ENCODE results near the gene CASR. TPM values are rescaled to one million over a fixed set of nuclear protein-coding genes. Genes with fewer than 3 reads are reported as not detected.

The CASR gene
- total and polyA plus RNA-seq, 2 donors from 2014 or later (not counting 2 experiments from before 2014, with no cell fraction given): not detected

Other genes with a start within 250 kb of the CASR start
- gene ILDR1, start 161.4 kb upstream of the CASR start, total RNA-seq: 0.07 TPM in 1 of 2 replicates, not detected in the other
- 0.02 TPM in 1 of 2 replicates, not detected in the other for gene ILDR1, start 161.4 kb upstream of the CASR start, polyA plus RNA-seq
- gene CD86, start 128.3 kb upstream of the CASR start, total RNA-seq: 0.49 and 0.92 TPM in 2 replicates
- 0.61 and 0.68 TPM in 2 replicates for gene CD86, start 128.3 kb upstream of the CASR start, polyA plus RNA-seq
- gene CSTA, start 141.6 kb downstream of the CASR start, total RNA-seq: 336 and 383 TPM in 2 replicates
- gene CSTA, start 141.6 kb downstream of the CASR start, polyA plus RNA-seq: 474 and 545 TPM in 2 replicates
- gene MIX23, start 199.6 kb downstream of the CASR start, total RNA-seq: 46.5 and 62.3 TPM in 2 replicates
- 61.1 and 78.6 TPM in 2 replicates for gene MIX23, start 199.6 kb downstream of the CASR start, polyA plus RNA-seq
- gene FAM162A, start 200.5 kb downstream of the CASR start, total RNA-seq: 41.3 and 51.5 TPM in 2 replicates
- gene FAM162A, start 200.5 kb downstream of the CASR start, polyA plus RNA-seq: 66.0 and 81.6 TPM in 2 replicates
- gene WDR5B, start 232.4 kb downstream of the CASR start, total RNA-seq: 2.2 and 2.5 TPM in 2 replicates
- 1.3 and 1.4 TPM in 2 replicates for gene WDR5B, start 232.4 kb downstream of the CASR start, polyA plus RNA-seq